HG02840 (cell line): ENCODE results near the gene RBP5.

ENCODE experiments used
- ATAC-seq: cut with Tn5 transposase; IDR thresholded peaks from one replicate; pipeline ENCODE4 v1.9.1; 2021; ENCODE audit warnings: mild to moderate bottlenecking, moderate library complexity, moderate number of reproducible peaks; ENCODE audit not compliant: unreplicated experiment, low FRiP score

Gene RBP5

DNA sequence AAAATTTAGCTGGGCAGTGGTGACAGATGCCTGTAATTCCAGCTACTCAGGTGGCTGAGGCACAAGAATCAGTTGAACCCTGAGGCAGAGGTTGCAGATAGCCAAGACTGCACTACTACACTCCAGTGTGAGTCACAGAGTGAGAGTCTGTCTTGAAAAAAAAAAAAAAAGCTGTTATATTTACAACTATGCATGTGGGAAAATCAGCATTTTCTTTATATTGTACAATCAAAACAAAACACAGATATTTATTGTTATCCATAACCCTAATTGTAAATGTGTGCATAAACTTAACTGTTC is 48.9 kb downstream of the RBP5 start:
- ATAC-seq: no peak

DNA sequence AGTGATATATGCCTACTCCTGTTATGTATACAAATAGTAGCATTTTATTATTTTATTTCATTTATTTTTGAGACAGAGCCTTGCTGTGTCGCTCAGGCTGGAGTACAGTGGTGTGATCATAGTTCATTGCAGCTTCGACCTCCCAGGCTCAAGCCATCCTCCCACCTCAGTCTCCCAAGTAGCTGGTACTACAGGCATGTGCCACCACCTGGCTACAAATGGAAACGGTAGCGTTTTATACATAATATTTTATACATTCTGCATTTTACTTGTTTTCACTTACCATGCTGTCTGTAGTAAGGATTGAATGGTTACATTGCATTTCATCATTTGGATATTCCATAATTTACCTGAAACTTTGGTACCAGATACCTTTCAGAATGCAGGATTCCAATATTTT is 50.5 kb downstream of the RBP5 start:
- ATAC-seq: no peak

DNA sequence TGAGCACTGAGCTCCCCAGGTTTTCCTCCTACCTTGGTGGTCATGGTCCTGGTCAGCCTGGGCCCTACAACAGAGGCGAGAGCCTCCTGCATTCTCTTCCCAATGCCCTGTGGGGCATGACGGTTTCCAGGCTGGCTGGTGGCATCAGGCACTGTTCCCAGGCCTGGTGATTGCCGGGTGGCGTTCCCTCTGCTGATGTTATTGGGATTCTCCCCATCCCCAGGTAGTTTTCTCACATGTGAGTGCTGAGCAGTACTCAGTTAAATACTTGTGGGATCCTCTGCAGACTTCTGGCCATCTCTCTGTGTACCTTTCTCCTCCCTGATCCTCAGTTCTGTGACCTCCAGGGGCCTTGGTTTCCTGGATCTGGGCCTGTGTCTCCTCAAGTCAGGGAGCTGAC is 52.2 kb downstream of the RBP5 start:
- ATAC-seq: no peak

DNA sequence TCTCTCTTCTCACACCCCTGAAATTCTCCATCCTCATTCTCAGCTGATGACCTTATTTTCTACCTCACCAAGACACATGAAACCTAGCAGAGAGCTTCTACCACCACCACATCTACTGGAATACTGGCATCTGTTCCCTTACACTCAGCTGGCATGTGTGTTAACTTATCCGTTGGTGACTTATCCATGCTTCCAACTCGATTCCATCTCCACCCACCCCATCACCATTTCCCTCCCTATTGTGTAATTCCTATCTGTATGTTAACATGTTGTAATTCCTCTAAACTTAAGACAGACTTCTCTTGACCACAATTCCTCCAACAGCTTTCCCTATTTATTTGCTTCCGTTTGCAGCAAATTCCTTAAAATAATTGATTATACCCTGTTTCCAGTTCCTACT is 52.8 kb downstream of the RBP5 start:
- ATAC-seq: no peak

DNA sequence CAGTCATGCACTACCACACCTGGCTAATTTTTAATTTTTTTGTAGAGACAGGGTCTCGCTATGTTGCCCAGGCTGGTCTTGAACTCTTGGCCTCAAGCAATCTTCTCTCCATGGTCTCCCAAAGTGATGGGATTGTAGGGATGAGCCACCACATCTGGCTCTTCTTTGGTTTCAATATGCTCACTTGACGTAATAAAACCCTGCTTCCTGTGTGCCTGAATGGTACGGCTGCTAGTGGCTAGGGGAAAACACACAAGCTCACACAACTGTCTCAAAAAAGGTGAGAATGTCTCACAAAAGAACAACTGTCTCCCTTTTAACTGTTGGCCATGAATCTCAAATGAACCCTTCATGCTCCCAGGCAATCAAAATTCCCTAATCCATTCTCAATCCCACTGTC is 53.2 kb downstream of the RBP5 start:
- ATAC-seq: no peak

DNA sequence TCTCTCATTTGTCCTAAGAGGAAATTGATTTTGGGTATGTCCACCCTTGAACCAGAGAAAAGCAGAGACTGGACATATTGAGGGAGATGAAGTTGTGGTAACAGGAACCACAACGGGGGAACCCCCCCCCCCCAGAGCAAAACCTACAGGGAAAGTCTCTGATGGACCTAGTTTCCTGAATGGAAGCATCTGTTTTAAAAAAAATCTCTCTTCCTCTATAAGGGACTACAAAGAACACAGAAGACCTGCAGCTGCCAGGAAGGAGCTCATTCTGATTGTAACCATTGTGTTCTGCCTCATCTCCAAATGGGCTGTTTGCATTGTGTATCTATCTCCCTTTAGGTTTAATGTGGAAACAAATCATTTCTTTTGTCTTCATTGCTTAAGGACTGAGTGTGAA is 54.7 kb downstream of the RBP5 start:
- ATAC-seq: no peak
